CD14-positive monocyte (primary cell): ENCODE measurements around the gene IRF8. TPM values are rescaled to one million over a fixed set of nuclear protein-coding genes. Genes with fewer than 3 reads are reported as not detected.

Source experiments
- DNase-seq, 3 donors: peaks; one replicate each; pipeline ENCODE4 v3.0.0-alpha.2; 2011 to 2022
- H2AFZ ChIP-seq: 2 replicates; pipeline ENCODE4 v1.6.0; 2012; ENCODE audit warnings: mild to moderate bottlenecking, low read depth, low read length, inconsistent platforms; ENCODE audit not compliant: insufficient read depth, poor library complexity, severe bottlenecking
- H3K27ac ChIP-seq, 2 donors: 1 replicate in 1 of 2; 2 replicates in 1 of 2; pipeline ENCODE4 v1.5.1; 2012 to 2013; ENCODE audit warnings: low read length in 2 of 2, control low read depth in 1 of 2, inconsistent platforms in 1 of 2, low read depth in 1 of 2, mild to moderate bottlenecking in 1 of 2
- H3K27me3 ChIP-seq, 2 donors: one replicate each; pipeline versions ENCODE4 v1.6.0 to v1.6.1; 2011 to 2013; ENCODE audit warnings: low read length in 2 of 2; ENCODE audit not compliant: control insufficient read depth in 2 of 2, insufficient read depth in 2 of 2
- H3K36me3 ChIP-seq, 2 donors: replicated peaks in 1 of 2; 1 replicate in 1 of 2; 2 replicates in 1 of 2; pipeline versions ENCODE4 v1.5.1 to v1.6.1; 2012 to 2013; ENCODE audit warnings: low read length in 2 of 2, control low read depth in 1 of 2, inconsistent platforms in 1 of 2, mild to moderate bottlenecking in 1 of 2; ENCODE audit not compliant: insufficient read depth in 2 of 2, control insufficient read depth in 1 of 2
- H3K4me1 ChIP-seq, 2 donors: 1 replicate in 1 of 2; 2 replicates in 1 of 2; pipeline versions ENCODE4 v1.5.1 to v1.6.1; 2012 to 2013; ENCODE audit warnings: low read length in 2 of 2, control low read depth in 1 of 2, inconsistent platforms in 1 of 2, mild to moderate bottlenecking in 1 of 2, moderate library complexity in 1 of 2; ENCODE audit not compliant: insufficient read depth in 2 of 2, control insufficient read depth in 1 of 2
- H3K4me2 ChIP-seq: replicated peaks from 2 replicates; pipeline ENCODE3; 2012; ENCODE audit warnings: low read length, moderate library complexity, mild to moderate bottlenecking; ENCODE audit not compliant: poor library complexity, severe bottlenecking; ENCODE audit errors: extremely low read depth
- H3K4me3 ChIP-seq, 3 experiments: fragments of 200-600 bp in 1 of 3; sonication (generic) in 1 of 3; replicated peaks in 1 of 3; 1 replicate in 2 of 3; 2 replicates in 1 of 3; pipeline ENCODE4 v1.5.1; 2011 to 2013; ENCODE audit warnings: low read length in 3 of 3, mild to moderate bottlenecking in 3 of 3, control low read depth in 2 of 3, low read depth in 2 of 3, inconsistent platforms in 1 of 3, moderate library complexity in 1 of 3
- H3K79me2 ChIP-seq: 2 replicates; pipeline ENCODE4 v1.6.0; 2012; ENCODE audit warnings: mild to moderate bottlenecking, control low read depth, inconsistent platforms, low read length, moderate library complexity; ENCODE audit not compliant: insufficient read depth
- H3K9ac ChIP-seq: 2 replicates; pipeline ENCODE4 v1.6.0; 2017; ENCODE audit warnings: low read length, mild to moderate bottlenecking; ENCODE audit not compliant: insufficient read depth, poor library complexity, severe bottlenecking
- H3K9me3 ChIP-seq, 2 donors: replicated peaks in 1 of 2; 1 replicate in 1 of 2; 2 replicates in 1 of 2; pipeline versions ENCODE4 v1.5.1 to v1.6.1; 2012 to 2013; ENCODE audit warnings: low read length in 2 of 2, control low read depth in 1 of 2; ENCODE audit not compliant: control insufficient read depth in 1 of 2, insufficient read depth in 1 of 2
- H4K20me1 ChIP-seq: 2 replicates; pipeline ENCODE4 v1.6.0; 2012; ENCODE audit warnings: mild to moderate bottlenecking, low read length, control low read depth, moderate library complexity; ENCODE audit not compliant: insufficient read depth
- H3K27ac Mint-ChIP-seq, 7 donors: one replicate each; pipeline ENCODE4 v1.8.0; 2020; ENCODE audit warnings: mild to moderate bottlenecking in 7 of 7, mixed read lengths in 7 of 7, moderate library complexity in 6 of 7, inconsistent platforms in 2 of 7
- H3K27me3 Mint-ChIP-seq, 3 donors: one replicate each; pipeline ENCODE4 v1.8.0; 2021 to 2022; ENCODE audit warnings: low read depth in 3 of 3, mild to moderate bottlenecking in 3 of 3, mixed read lengths in 3 of 3, moderate library complexity in 3 of 3, inconsistent platforms in 1 of 3
- H3K36me3 Mint-ChIP-seq, 2 donors: one replicate each; pipeline ENCODE4 v1.8.0; 2020; ENCODE audit warnings: mixed read lengths in 2 of 2, inconsistent platforms in 1 of 2, mild to moderate bottlenecking in 1 of 2
- H3K4me1 Mint-ChIP-seq: one replicate; pipeline ENCODE4 v1.8.0; 2020; ENCODE audit warnings: mild to moderate bottlenecking, mixed read lengths
- H3K4me3 Mint-ChIP-seq, 2 donors: one replicate each; pipeline ENCODE4 v1.8.0; 2020; ENCODE audit warnings: mild to moderate bottlenecking in 2 of 2, mixed read lengths in 2 of 2, moderate library complexity in 1 of 2
- H3K9me3 Mint-ChIP-seq, 7 donors: one replicate each; pipeline ENCODE4 v1.8.0; 2020 to 2022; ENCODE audit warnings: mixed read lengths in 7 of 7, mild to moderate bottlenecking in 6 of 7, moderate library complexity in 6 of 7, inconsistent platforms in 2 of 7
- WGBS: methylation state at CpG from one replicate; pipeline ENCODE4 v1.1.5; 2013; ENCODE audit warnings: missing lambda C conversion rate; ENCODE audit not compliant: insufficient coverage; 5-methylcytosine and 5-hydroxymethylcytosine counted together
- intact Hi-C, 2 donors: fragments of 100-400 bp; cut with micrococcal nuclease; formaldehyde crosslinking; loops; one replicate each; pipeline versions ENCODE4 v1.15.0 to v1.15.1; 2023
- polyA plus RNA-seq, 3 donors: library from polyadenylated mRNA; depleted of rRNA in 1 of 3; unstranded in 2 of 3; stranded (reverse) in 1 of 3; fragments of 300-500 nt in 2 of 3; fragments of >200 nt in 1 of 3; fragmentation: Illumina TruSeq in 2 of 3; gene quantifications; 1 replicate in 2 of 3; 2 replicates in 1 of 3; pipeline ENCODE4 v1.2.3, GENCODE V29; 2012 to 2021
- TF ChIP-seq, protein P1 (sequence below): fragments of 200-600 bp; IDR thresholded peaks from one replicate; pipeline ENCODE4 v1.8.0; 2022; ENCODE audit warnings: antibody characterized with exemption, mild to moderate bottlenecking

Gene IRF8
- polyA plus RNA-seq, 3 donors: 157 to 187 (median 184) TPM

DNA sequence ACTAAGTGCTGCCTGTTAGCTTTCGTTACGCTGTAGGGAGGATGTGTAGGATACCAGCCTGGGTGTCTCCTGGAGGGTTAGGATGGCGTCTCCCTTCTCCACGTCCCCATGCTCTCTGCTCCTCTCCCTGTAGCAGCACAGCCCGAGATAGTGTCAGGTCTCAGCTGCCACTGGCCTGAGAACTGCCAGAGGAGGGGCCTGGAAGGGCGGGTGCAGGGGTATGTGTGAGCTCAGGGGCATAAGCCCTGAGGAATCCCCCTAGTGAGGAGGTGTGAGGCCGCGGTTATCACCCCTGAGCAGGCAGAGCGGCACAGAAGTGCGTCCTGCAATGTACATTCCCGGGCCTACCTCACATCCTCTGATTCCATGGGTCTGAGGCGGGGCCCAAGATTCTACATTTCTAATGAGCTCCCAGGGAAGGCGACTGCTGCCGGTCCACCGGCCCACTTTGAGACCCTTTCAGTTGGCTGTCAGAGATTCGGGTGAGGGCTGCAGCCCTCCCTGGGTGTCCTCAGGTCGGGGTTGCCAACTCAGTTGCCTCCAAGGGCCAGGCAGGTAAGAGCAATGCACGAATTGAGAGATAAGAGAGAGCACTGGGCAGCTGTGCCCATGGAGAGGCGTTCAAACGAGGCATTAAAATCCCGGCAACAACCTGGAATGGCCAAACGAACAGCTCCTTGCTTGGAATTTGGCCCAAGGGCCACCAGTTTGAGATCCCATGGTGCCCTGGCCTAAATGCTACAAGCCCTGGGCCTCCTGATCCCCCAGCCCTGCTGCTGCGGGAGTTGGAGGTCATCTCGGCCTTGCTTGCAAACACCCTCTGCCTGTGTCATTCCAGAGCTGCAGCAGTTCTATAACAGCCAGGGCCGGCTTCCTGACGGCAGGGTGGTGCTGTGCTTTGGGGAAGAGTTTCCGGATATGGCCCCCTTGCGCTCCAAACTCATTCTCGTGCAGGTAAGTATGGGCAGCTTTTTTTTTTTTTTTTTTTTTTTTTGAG, 20.6 kb downstream of the IRF8 start:
- intact Hi-C loops: loop anchor here in 1 of 2 donors (10.0 kb wide), 1 partner anchor 185 kb away; no protein-coding TSS in a partner anchor
- Histone ChIP-seq H3K27me3 (no peaks in the 10 kb centered on the region), H3K27ac (peak overlapping the region; percentile 11 to 34), H2AFZ (no peak overlapping the region), H3K4me3 (no peak overlapping the region), H4K20me1 (peaks cover 74% of the 10 kb centered on the region), H3K4me2 (no peak overlapping the region), H3K79me2 (peaks cover 53% of the 10 kb centered on the region), H3K9ac (no peak overlapping the region), H3K4me1 (peaks cover 35 to 45% of the 10 kb centered on the region in 2 donors), H3K36me3 (peaks cover 78 to 81% of the 10 kb centered on the region in 2 donors), H3K9me3 (no peaks in the 10 kb centered on the region)
- 90% methylated on average over 19 of the region's 29 CpGs for WGBS
- TF ChIP-seq, protein P1, sequence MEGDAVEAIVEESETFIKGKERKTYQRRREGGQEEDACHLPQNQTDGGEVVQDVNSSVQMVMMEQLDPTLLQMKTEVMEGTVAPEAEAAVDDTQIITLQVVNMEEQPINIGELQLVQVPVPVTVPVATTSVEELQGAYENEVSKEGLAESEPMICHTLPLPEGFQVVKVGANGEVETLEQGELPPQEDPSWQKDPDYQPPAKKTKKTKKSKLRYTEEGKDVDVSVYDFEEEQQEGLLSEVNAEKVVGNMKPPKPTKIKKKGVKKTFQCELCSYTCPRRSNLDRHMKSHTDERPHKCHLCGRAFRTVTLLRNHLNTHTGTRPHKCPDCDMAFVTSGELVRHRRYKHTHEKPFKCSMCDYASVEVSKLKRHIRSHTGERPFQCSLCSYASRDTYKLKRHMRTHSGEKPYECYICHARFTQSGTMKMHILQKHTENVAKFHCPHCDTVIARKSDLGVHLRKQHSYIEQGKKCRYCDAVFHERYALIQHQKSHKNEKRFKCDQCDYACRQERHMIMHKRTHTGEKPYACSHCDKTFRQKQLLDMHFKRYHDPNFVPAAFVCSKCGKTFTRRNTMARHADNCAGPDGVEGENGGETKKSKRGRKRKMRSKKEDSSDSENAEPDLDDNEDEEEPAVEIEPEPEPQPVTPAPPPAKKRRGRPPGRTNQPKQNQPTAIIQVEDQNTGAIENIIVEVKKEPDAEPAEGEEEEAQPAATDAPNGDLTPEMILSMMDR: no peak
- Mint-ChIP-seq H3K4me3 (no peak overlapping the region), H3K36me3 (peaks cover 70 to 88% of the 10 kb centered on the region in 2 donors), H3K9me3 (no peaks in the 10 kb centered on the region), H3K4me1 (peaks cover 52% of the 10 kb centered on the region), H3K27me3 (peaks cover 0 to 3% (median 0%) of the 10 kb centered on the region in 3 donors), H3K27ac (peak overlapping the region in 6 of 7 donors; percentile 34 to 72 (median 50))
- DNase-seq: no peak

DNA sequence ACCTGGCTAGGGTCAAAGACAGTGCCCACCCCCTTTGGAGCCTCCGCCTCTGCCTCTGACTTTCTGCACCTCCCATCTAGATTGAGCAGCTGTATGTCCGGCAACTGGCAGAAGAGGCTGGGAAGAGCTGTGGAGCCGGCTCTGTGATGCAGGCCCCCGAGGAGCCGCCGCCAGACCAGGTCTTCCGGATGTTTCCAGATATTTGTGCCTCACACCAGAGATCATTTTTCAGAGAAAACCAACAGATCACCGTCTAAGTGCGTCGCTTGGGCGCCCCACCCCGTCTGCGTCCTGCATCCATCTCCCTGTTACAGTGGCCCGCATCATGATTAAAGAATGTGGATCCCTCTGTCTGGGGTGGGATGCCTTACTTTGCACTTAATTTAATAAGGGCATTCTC, 22.1 kb downstream of the IRF8 start:
- no peak for DNase-seq
- no peak overlapping the region for H3K4me3 Mint-ChIP-seq
- 100% methylated on average over 8 of the region's 14 CpGs for WGBS
- H4K20me1 ChIP-seq: peaks cover 59% of the 10 kb centered on the region
- peak overlapping the region in 6 of 7 donors; percentile 0 to 72 (median 15) for H3K27ac Mint-ChIP-seq
- H3K4me2 ChIP-seq: no peak overlapping the region
- H3K27ac ChIP-seq: no peak overlapping the region
- H3K9ac ChIP-seq: no peak overlapping the region
- H3K4me1 ChIP-seq: peaks cover 27 to 41% of the 10 kb centered on the region in 2 donors
- no peak overlapping the region for H2AFZ ChIP-seq
- no peaks in the 10 kb centered on the region for H3K27me3 ChIP-seq
- peaks cover 60 to 74% of the 10 kb centered on the region in 2 donors for H3K36me3 Mint-ChIP-seq
- no peaks in the 10 kb centered on the region for H3K9me3 ChIP-seq
- H3K79me2 ChIP-seq: peaks cover 39% of the 10 kb centered on the region
- peaks cover 64 to 67% of the 10 kb centered on the region in 2 donors for H3K36me3 ChIP-seq
- intact Hi-C loops: no loop called here
- peaks cover 0 to 3% (median 0%) of the 10 kb centered on the region in 3 donors for H3K27me3 Mint-ChIP-seq
- TF ChIP-seq, protein P1: no peak
- peaks cover 46% of the 10 kb centered on the region for H3K4me1 Mint-ChIP-seq
- H3K9me3 Mint-ChIP-seq: peaks cover 0 to 5% (median 0%) of the 10 kb centered on the region in 7 donors
- no peak overlapping the region for H3K4me3 ChIP-seq
